GM12892 (cell line): ENCODE data around the gene S100A12. TPM values are rescaled to one million over a fixed set of nuclear protein-coding genes. Genes with fewer than 3 reads are reported as not detected.
"Not testable (repeated sequence)": the region's sequence is repeated elsewhere in the genome, so short reads cannot be mapped to it uniquely, and the experiment has no call there.

Source experiments
- DNase-seq: peaks from one replicate; pipeline ENCODE4 v3.0.0; 2011; ENCODE audit not compliant: insufficient read length
- FAIRE-seq: peaks from 2 replicates; lab custom pipeline; 2011; peaks lifted over from hg19 to GRCh38; lab: Jason Lieb, UNC
- POLR2A ChIP-seq: IDR thresholded peaks from 2 replicates; pipeline ENCODE4 v1.6.1; 2011; ENCODE audit warnings: low read depth, low read length, control low read depth
- POLR2AphosphoS5 ChIP-seq: IDR thresholded peaks from 2 replicates; pipeline ENCODE4 v1.6.1; 2011; ENCODE audit warnings: low read depth, low read length, control low read depth
- TAF1 ChIP-seq: IDR thresholded peaks from 2 replicates; pipeline ENCODE4 v1.6.1; 2011; ENCODE audit warnings: low read depth, mild to moderate bottlenecking, control low read depth, low read length, borderline replicate concordance
- polyA plus RNA-seq: library from polyadenylated mRNA; unstranded; fragments of >200 nt; gene quantifications from one replicate; pipeline ENCODE4 v1.2.1, GENCODE V29; 2012; ENCODE audit warnings: missing spikeins, inconsistent platforms; ENCODE audit not compliant: missing spikeins

The S100A12 gene
- polyA plus RNA-seq = not detected

GRCh38 chr1:153375511-153375910, at the start of gene S100A12:
Gene S100A12, minus strand, starts transcription at chr1:153375621. Its CDS starts 1,029 bp downstream, at chr1:153374592.
- no peak for FAIRE-seq
- DNase-seq = no peak
- TF ChIP-seq TAF1 = no peak
- no peak for TF ChIP-seq POLR2A
- TF ChIP-seq POLR2AphosphoS5 = no peak

- no peak for TF ChIP-seq TAF1
- TF ChIP-seq POLR2A = no peak
- no peak for TF ChIP-seq POLR2AphosphoS5
- peak; percentile 26 for DNase-seq
- FAIRE-seq = peak; percentile 90
Observed at GRCh38 chr1:153422450-153423068, 47.1 kb upstream of the S100A12 start.

GRCh38 chr1:153420306-153420705, 44.9 kb upstream of the S100A12 start:
- DNase-seq (no peak), FAIRE-seq (no peak)
- no peak for TF ChIP-seq POLR2AphosphoS5

- not testable (repeated sequence) for FAIRE-seq
Observed at GRCh38 chr1:153419436-153419793, 44.0 kb upstream of the S100A12 start.

GRCh38 chr1:153418758-153419435, 43.5 kb upstream of the S100A12 start:
- DNase-seq, FAIRE-seq: not testable (repeated sequence)

More at GRCh38 chr1:153419436-153419793, 44.0 kb upstream of the S100A12 start:
- DNase-seq = not testable (repeated sequence)

- DNase-seq (no peak), FAIRE-seq (no peak)
- TF ChIP-seq POLR2AphosphoS5 = no peak
- TF ChIP-seq POLR2A = no peak
- TF ChIP-seq TAF1 = no peak
Observed at GRCh38 chr1:153417136-153417888, 41.9 kb upstream of the S100A12 start.

GRCh38 chr1:153415850-153416570, 40.6 kb upstream of the S100A12 start, which contains the start of gene S100A7A:
Gene S100A7A, plus strand, starts transcription at chr1:153416520. Its CDS starts 1,563 bp downstream, at chr1:153418083.
- no peak for TF ChIP-seq TAF1
- TF ChIP-seq POLR2A = no peak
- TF ChIP-seq POLR2AphosphoS5 = no peak
- FAIRE-seq (peak; percentile 36), DNase-seq (no peak)

GRCh38 chr1:153413961-153414360, 38.5 kb upstream of the S100A12 start:
- not testable (repeated sequence) for DNase-seq, FAIRE-seq

GRCh38 chr1:153407274-153407673, 31.9 kb upstream of the S100A12 start:
- FAIRE-seq, DNase-seq: not testable (repeated sequence)

GRCh38 chr1:153405825-153406599, 30.6 kb upstream of the S100A12 start:
- FAIRE-seq, DNase-seq: not testable (repeated sequence)

GRCh38 chr1:153404768-153405167, 29.3 kb upstream of the S100A12 start:
- FAIRE-seq (peak; percentile 24), DNase-seq (peak; percentile 48)
- no peak for TF ChIP-seq POLR2A

- TF ChIP-seq TAF1 (no peak), POLR2A (no peak), POLR2AphosphoS5 (no peak)
- DNase-seq (no peak), FAIRE-seq (no peak)
Observed at GRCh38 chr1:153404086-153404635, 28.7 kb upstream of the S100A12 start.
